ENCODE results near the gene PNLDC1. TPM values are rescaled to one million over a fixed set of nuclear protein-coding genes. Genes with fewer than 3 reads are reported as not detected.

The PNLDC1 gene
- total and polyA plus RNA-seq, 9 of the 15 experiments (the other 6 are each of a cell fraction or from before 2014, with no cell fraction given), result 0.12 TPM; not detected in 8

GRCh38 chr6:159761873-159762680 is 38.0 kb upstream of the PNLDC1 start, which contains the start of gene ACAT2 (continued):
- no peak for TF ChIP-seq AFF1 (IDR thresholded peaks at IDR 0.05; ENCODE audit: low read depth in 1 of 2, partially characterized antibody in 2 of 2)
- peak; percentile 5; the same call in 1 of the 2 replicates for TF ChIP-seq ZBTB40 (IDR thresholded peaks at IDR 0.05)
- no peak for TF ChIP-seq ZBTB40 (CRISPR knock-in tag; IDR thresholded peaks at IDR 0.05)
- TF ChIP-seq NEUROD1 (IDR thresholded peaks at IDR 0.05; ENCODE audit: borderline replicate concordance, low read depth, low read length, partially characterized antibody), result peak; percentile 96
- 0 out of 2 replicates have a peak, but pooled peaks have one; percentile 10 for TF ChIP-seq PHB2 (IDR thresholded peaks at IDR 0.05; ENCODE audit: low read depth)
- TF ChIP-seq ZBTB26 (CRISPR knock-in tag; IDR thresholded peaks at IDR 0.05), result no peak
- TF ChIP-seq HNRNPUL1 (IDR thresholded peaks at IDR 0.05; ENCODE audit: low read length), result no peak
- TF ChIP-seq ZBTB5 (IDR thresholded peaks at IDR 0.05), result no peak
- peak; percentile 43 for TF ChIP-seq RBBP5 (IDR thresholded peaks at IDR 0.05; ENCODE audit: borderline replicate concordance, insufficient read depth, low read length, poor library complexity, severe bottlenecking)
